Erythroblast (primary cell): ENCODE data around the gene CLDN24.

Experiments
- GATA1 ChIP-seq: IDR thresholded peaks from 2 replicates; pipeline ENCODE4 v1.6.1; 2011; ENCODE audit warnings: low read depth, mild to moderate bottlenecking, control low read depth, low read length, moderate library complexity
- POLR2A ChIP-seq: IDR thresholded peaks from 2 replicates; pipeline ENCODE4 v1.6.1; 2011; ENCODE audit warnings: mild to moderate bottlenecking, low read length

GRCh38 chr4:183323295-183323694 lies 1.1 kb upstream of the CLDN24 start:
- TF ChIP-seq POLR2A (no peak), GATA1 (no peak)
